ENCODE data around the gene PARD3B. TPM values are rescaled to one million over a fixed set of nuclear protein-coding genes. Genes with fewer than 3 reads are reported as not detected.

The PARD3B gene
- total RNA-seq, 1 experiment from 2014 or later, result 7.6 TPM

DNA sequence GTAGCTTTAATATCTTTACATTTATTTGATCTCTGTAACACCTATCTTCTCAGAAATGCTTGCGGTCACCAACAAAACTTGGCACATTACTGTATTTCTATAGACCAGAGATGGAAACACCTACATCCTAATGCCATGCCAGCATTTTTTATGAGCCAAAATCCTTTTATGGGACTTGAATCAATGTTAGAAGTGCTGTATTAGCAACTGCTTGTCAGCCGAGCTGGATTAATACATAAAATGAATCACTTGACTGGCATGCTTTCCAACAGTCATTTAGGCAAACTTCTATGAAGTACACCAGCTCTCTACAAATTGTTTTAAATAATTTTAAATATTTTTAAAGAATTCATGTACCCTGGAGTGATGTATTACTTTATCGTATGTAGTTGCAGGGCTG, 864.1 kb downstream of the PARD3B start:
- CTCF ChIA-PET, result no interaction called here
- BruUV-seq (replicated peaks), result no TSS peak
- H3K27me3 ChIP-seq (replicated peaks; ENCODE audit: insufficient read depth, low read depth, low read length, poor library complexity), result no peaks in the 10 kb centered on the region
- H3K9me3 ChIP-seq (ENCODE audit: low read depth, low read length, poor library complexity, severe bottlenecking), result no peaks in the 10 kb centered on the region
- intact Hi-C loops (cut with micrococcal nuclease; ENCODE audit: unreplicated experiment), result no loop called here
- no peak overlapping the region for H3K4me3 ChIP-seq (ENCODE audit: low read depth, low read length, poor library complexity, severe bottlenecking)
- peaks cover 8% of the 10 kb centered on the region for H3K4me1 ChIP-seq (ENCODE audit: insufficient read depth, low read length, poor library complexity, severe bottlenecking)
- no peak overlapping the region for H3K27ac ChIP-seq (ENCODE audit: low read depth, low read length, poor library complexity, severe bottlenecking)
- DNase-seq (ENCODE audit: low spot score), result no peak
- TF ChIP-seq, protein P1, sequence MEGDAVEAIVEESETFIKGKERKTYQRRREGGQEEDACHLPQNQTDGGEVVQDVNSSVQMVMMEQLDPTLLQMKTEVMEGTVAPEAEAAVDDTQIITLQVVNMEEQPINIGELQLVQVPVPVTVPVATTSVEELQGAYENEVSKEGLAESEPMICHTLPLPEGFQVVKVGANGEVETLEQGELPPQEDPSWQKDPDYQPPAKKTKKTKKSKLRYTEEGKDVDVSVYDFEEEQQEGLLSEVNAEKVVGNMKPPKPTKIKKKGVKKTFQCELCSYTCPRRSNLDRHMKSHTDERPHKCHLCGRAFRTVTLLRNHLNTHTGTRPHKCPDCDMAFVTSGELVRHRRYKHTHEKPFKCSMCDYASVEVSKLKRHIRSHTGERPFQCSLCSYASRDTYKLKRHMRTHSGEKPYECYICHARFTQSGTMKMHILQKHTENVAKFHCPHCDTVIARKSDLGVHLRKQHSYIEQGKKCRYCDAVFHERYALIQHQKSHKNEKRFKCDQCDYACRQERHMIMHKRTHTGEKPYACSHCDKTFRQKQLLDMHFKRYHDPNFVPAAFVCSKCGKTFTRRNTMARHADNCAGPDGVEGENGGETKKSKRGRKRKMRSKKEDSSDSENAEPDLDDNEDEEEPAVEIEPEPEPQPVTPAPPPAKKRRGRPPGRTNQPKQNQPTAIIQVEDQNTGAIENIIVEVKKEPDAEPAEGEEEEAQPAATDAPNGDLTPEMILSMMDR (conservative IDR thresholded peaks at IDR 0.05; ENCODE audit: low read depth, low read length), result no peak
- no peak for TF ChIP-seq EZH2 (IDR thresholded peaks at IDR 0.05; ENCODE audit: borderline replicate concordance, low read depth, low read length, poor library complexity, severe bottlenecking)
- POLR2A ChIA-PET (ENCODE audit: low non-redundant PET), result no interaction called here
- H3K36me3 ChIP-seq (ENCODE audit: insufficient read depth, low read length, poor library complexity, severe bottlenecking), result no peaks in the 10 kb centered on the region

DNA sequence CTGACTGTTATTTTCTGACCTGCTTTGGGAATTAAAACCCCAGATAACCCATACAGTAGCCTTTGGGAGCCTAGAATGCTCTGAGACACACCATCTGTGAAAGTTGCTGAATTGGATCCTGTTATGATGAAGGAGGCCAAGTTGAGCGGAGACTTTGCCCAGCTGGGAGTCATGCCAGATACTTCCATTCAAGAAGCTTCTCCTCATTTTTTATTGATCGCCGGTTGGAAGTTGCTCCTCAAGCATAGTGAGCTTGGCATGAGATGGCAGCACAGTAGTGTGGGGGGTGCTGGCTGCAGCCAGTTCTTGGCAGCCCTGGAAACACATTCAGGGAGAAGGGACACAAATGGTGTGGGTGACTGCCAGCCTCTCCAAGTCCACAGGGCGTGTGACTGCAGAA, 866.3 kb downstream of the PARD3B start:
- no peak overlapping the region for H3K4me3 ChIP-seq (ENCODE audit: low read depth, low read length, poor library complexity, severe bottlenecking)
- no peak for DNase-seq (ENCODE audit: low spot score)
- H3K9me3 ChIP-seq (ENCODE audit: low read depth, low read length, poor library complexity, severe bottlenecking), result no peaks in the 10 kb centered on the region
- POLR2A ChIA-PET (ENCODE audit: low non-redundant PET), result no interaction called here
- intact Hi-C loops (cut with micrococcal nuclease; ENCODE audit: unreplicated experiment), result no loop called here
- TF ChIP-seq EZH2 (IDR thresholded peaks at IDR 0.05; ENCODE audit: borderline replicate concordance, low read depth, low read length, poor library complexity, severe bottlenecking), result no peak
- TF ChIP-seq, protein P1 (conservative IDR thresholded peaks at IDR 0.05; ENCODE audit: low read depth, low read length), result no peak
- no peaks in the 10 kb centered on the region for H3K36me3 ChIP-seq (ENCODE audit: insufficient read depth, low read length, poor library complexity, severe bottlenecking)
- CTCF ChIA-PET, result no interaction called here
- BruUV-seq (replicated peaks), result no TSS peak
- no peaks in the 10 kb centered on the region for H3K27me3 ChIP-seq (replicated peaks; ENCODE audit: insufficient read depth, low read depth, low read length, poor library complexity)
- H3K4me1 ChIP-seq (ENCODE audit: insufficient read depth, low read length, poor library complexity, severe bottlenecking), result peaks cover 8% of the 10 kb centered on the region
- H3K27ac ChIP-seq (ENCODE audit: low read depth, low read length, poor library complexity, severe bottlenecking), result no peak overlapping the region

DNA sequence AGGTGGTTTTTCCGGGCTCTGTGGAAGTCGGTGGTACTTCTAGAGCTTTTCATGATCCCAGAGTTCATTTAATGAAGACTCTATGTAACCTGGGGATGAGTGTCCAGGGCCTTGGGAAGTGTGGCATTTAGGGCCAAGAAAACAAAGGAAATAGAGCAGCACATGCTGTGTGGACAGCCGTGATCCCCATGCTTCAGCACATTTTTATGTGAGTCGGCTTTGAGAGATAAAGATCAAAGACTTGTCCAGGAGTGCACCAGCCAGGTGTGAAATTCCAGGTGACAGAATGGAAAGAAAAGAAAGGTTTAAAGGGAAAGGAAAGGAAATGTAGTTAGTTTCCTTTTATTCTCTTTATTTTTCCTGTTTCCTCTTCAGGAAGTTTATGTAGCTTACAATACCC, 879.1 kb downstream of the PARD3B start:
- Histone ChIP-seq H3K9me3 (ENCODE audit: low read depth, low read length, poor library complexity, severe bottlenecking) (no peaks in the 10 kb centered on the region), H3K4me3 (ENCODE audit: low read depth, low read length, poor library complexity, severe bottlenecking) (no peak overlapping the region), H3K27me3 (replicated peaks; ENCODE audit: insufficient read depth, low read depth, low read length, poor library complexity) (no peaks in the 10 kb centered on the region), H3K4me1 (ENCODE audit: insufficient read depth, low read length, poor library complexity, severe bottlenecking) (no peaks in the 10 kb centered on the region), H3K36me3 (ENCODE audit: insufficient read depth, low read length, poor library complexity, severe bottlenecking) (no peaks in the 10 kb centered on the region), H3K27ac (ENCODE audit: low read depth, low read length, poor library complexity, severe bottlenecking) (no peak overlapping the region)
- DNase-seq (ENCODE audit: low spot score), result no peak
- CTCF ChIA-PET, result no interaction called here
- POLR2A ChIA-PET (ENCODE audit: low non-redundant PET), result no interaction called here
- no peak for TF ChIP-seq EZH2 (IDR thresholded peaks at IDR 0.05; ENCODE audit: borderline replicate concordance, low read depth, low read length, poor library complexity, severe bottlenecking)
- TF ChIP-seq, protein P1 (conservative IDR thresholded peaks at IDR 0.05; ENCODE audit: low read depth, low read length), result no peak
- intact Hi-C loops (cut with micrococcal nuclease; ENCODE audit: unreplicated experiment), result no loop called here
- BruUV-seq (replicated peaks), result no TSS peak

Data from A673 (cell line).